ENCODE data around the gene ELOVL1. TPM values are rescaled to one million over a fixed set of nuclear protein-coding genes. Genes with fewer than 3 reads are reported as not detected.
A peak's percentile ranks its signal among the peaks of the same experiment; 100 is the strongest.

ELOVL1 gene
- total and polyA plus RNA-seq, 2 of the 13 experiments (the other 11 are each of a cell fraction or from before 2014, with no cell fraction given): 55.2 to 77.4 TPM

- Histone ChIP-seq H4K20me1 (ENCODE audit: insufficient read depth, low read length) (no peaks in the 10 kb centered on the region), H3K27ac (ENCODE audit: extremely low read length, insufficient read depth, low read length) (no peak overlapping the region), H3K9me3 (ENCODE audit: low read length) (no peaks in the 10 kb centered on the region), H2AFZ (ENCODE audit: low read length) (no peak overlapping the region), H3K4me3 (replicated peaks in 1 of 3; ENCODE audit: insufficient read depth in 1 of 3, low read depth in 2 of 3, low read length in 3 of 3) (no peak overlapping the region), H3K27me3 (ENCODE audit: control insufficient read depth in 1 of 2, insufficient read depth in 2 of 2, low read length in 2 of 2) (peaks cover 5 to 20% of the 10 kb centered on the region in 2 experiments; a peak in 4 of 5 replicates), H3K79me2 (ENCODE audit: insufficient read depth, low read length) (no peaks in the 10 kb centered on the region), H3K36me3 (replicated peaks in 1 of 2; ENCODE audit: control insufficient read depth in 1 of 2, insufficient read depth in 2 of 2, low read length in 2 of 2) (no peaks in the 10 kb centered on the region), H3K4me2 (ENCODE audit: low read depth, low read length) (no peak overlapping the region), H3K4me1 (ENCODE audit: insufficient read depth, low read length) (peaks cover 8% of the 10 kb centered on the region), H3K9ac (ENCODE audit: insufficient read depth, low read depth, low read length) (no peak overlapping the region)
- ChIA-PET CTCF (ENCODE audit: low intra/inter-chr PET ratio, low total read pairs) (no interaction called here), POLR2A (no interaction called here)
- in situ Hi-C loops (cut with HindIII; ENCODE audit: extremely low pct_ligation_motif_present, low pct_unique_long_range_greater_than_20kb) (no loop called here), intact Hi-C loops (cut with micrococcal nuclease; ENCODE audit: unreplicated experiment) (no loop called here)
- DNase-seq (ENCODE audit: low spot score) (no peak), ATAC-seq (no peak), FAIRE-seq (no peak)
- BruUV-seq (replicated peaks): no TSS peak
- WGBS (ENCODE audit: low lambda C conversion rate): 71% methylated on average over 5 of the region's 5 CpGs
- TF ChIP-seq GPBP1L1 (CRISPR knock-in tag; IDR thresholded peaks at IDR 0.05): no peak
Measured at GRCh38 chr1:43322506-43322905, 45.3 kb downstream of the ELOVL1 start.

- H4K20me1 ChIP-seq (ENCODE audit: insufficient read depth, low read length): no peaks in the 10 kb centered on the region
- peaks cover 6 to 26% of the 10 kb centered on the region in 2 experiments; a peak in 4 of 5 replicates for H3K27me3 ChIP-seq (ENCODE audit: control insufficient read depth in 1 of 2, insufficient read depth in 2 of 2, low read length in 2 of 2)
- peaks cover 8% of the 10 kb centered on the region for H3K4me1 ChIP-seq (ENCODE audit: insufficient read depth, low read length)
- no peaks in the 10 kb centered on the region for H3K36me3 ChIP-seq (replicated peaks in 1 of 2; ENCODE audit: control insufficient read depth in 1 of 2, insufficient read depth in 2 of 2, low read length in 2 of 2)
- H2AFZ ChIP-seq (ENCODE audit: low read length): no peak overlapping the region
- ChIA-PET POLR2A (no interaction called here), CTCF (ENCODE audit: low intra/inter-chr PET ratio, low total read pairs) (no interaction called here)
- peak; percentile 40 for ATAC-seq
- no peaks in the 10 kb centered on the region for H3K79me2 ChIP-seq (ENCODE audit: insufficient read depth, low read length)
- no peak overlapping the region for H3K9ac ChIP-seq (ENCODE audit: insufficient read depth, low read depth, low read length)
- peak overlapping the region; percentile 13; the same call in 1 of the 2 replicates for H3K4me2 ChIP-seq (ENCODE audit: low read depth, low read length)
- intact Hi-C loops (cut with micrococcal nuclease; ENCODE audit: unreplicated experiment) (no loop called here), in situ Hi-C loops (cut with HindIII; ENCODE audit: extremely low pct_ligation_motif_present, low pct_unique_long_range_greater_than_20kb) (no loop called here)
- 6% methylated on average over 3 of the region's 16 CpGs for WGBS (ENCODE audit: low lambda C conversion rate)
- BruUV-seq (replicated peaks): no TSS peak
- no peak overlapping the region for H3K27ac ChIP-seq (ENCODE audit: extremely low read length, insufficient read depth, low read length)
- peak; percentile 38 for DNase-seq (ENCODE audit: low spot score)
- H3K4me3 ChIP-seq (replicated peaks in 1 of 3; ENCODE audit: insufficient read depth in 1 of 3, low read depth in 2 of 3, low read length in 3 of 3): no peak overlapping the region; a peak in 1 of 6 replicates
- no peaks in the 10 kb centered on the region for H3K9me3 ChIP-seq (ENCODE audit: low read length)
- no peak for FAIRE-seq
- TF ChIP-seq HOXA7 (CRISPR knock-in tag; IDR thresholded peaks at IDR 0.05): no peak
- peak; percentile 42; the same call in 1 of the 2 replicates for TF ChIP-seq ZNF687 (CRISPR knock-in tag; IDR thresholded peaks at IDR 0.05)
- TF ChIP-seq BHLHE40 (IDR thresholded peaks at IDR 0.05; ENCODE audit: low read length): 0 out of 2 replicates have a peak, but pooled peaks have one; percentile 15
- TF ChIP-seq RXRA (CRISPR knock-in tag; IDR thresholded peaks at IDR 0.05): peak; percentile 50; the same call in 1 of the 2 replicates
- TF ChIP-seq CREB1 (IDR thresholded peaks at IDR 0.05): peak; percentile 78
- TF ChIP-seq CREB1 (CRISPR knock-in tag; IDR thresholded peaks at IDR 0.05): 0 out of 2 replicates have a peak, but pooled peaks have one; percentile 37
- peak; percentile 18; the same call in 1 of the 3 replicates for TF ChIP-seq MXI1 (IDR thresholded peaks at IDR 0.05; ENCODE audit: borderline replicate concordance, low read depth, low read length)
- no peak for TF ChIP-seq ZFP90 (CRISPR knock-in tag; IDR thresholded peaks at IDR 0.05; ENCODE audit: borderline replicate concordance)
- TF ChIP-seq RARA (CRISPR knock-in tag; IDR thresholded peaks at IDR 0.05): peak; percentile 52
- peak; percentile 66; the same call in 1 of the 2 replicates for TF ChIP-seq TCF7 (IDR thresholded peaks at IDR 0.05; ENCODE audit: low read depth)
- peak; percentile 86 for TF ChIP-seq FOSL2 (CRISPR knock-in tag; IDR thresholded peaks at IDR 0.05)
- peak; percentile 29 for TF ChIP-seq HNRNPLL (IDR thresholded peaks at IDR 0.05; ENCODE audit: low read depth, low read length, poor library complexity, severe bottlenecking)
Measured at GRCh38 chr1:43321331-43321891, 46.4 kb downstream of the ELOVL1 start.
